ENCODE measurements around the gene NCF4. TPM values are rescaled to one million over a fixed set of nuclear protein-coding genes. Genes with fewer than 3 reads are reported as not detected.

Gene NCF4
- total RNA-seq, 1 experiment from 2014 or later = not detected

GRCh38 chr22:36855478-36855877 lies 5.3 kb upstream of the NCF4 start:
- no peak overlapping the region for H3K23ac ChIP-seq (ENCODE audit: insufficient read length, low read depth, low read length)
- Mint-ChIP-seq H3K9me3 (peaks cover 4% of the 10 kb centered on the region in 2 experiments; a peak in 2 of 5 replicates), H3K4me3 (no peak overlapping the region), H3K4me1 (peaks cover 4 to 13% of the 10 kb centered on the region in 2 experiments), H3K27ac (no peak overlapping the region), H3K27me3 (ENCODE audit: low read depth) (peaks cover 50% of the 10 kb centered on the region), H3K36me3 (ENCODE audit: insufficient read depth in 1 of 3, low read depth in 3 of 3) (peaks cover 2 to 6% (median 5%) of the 10 kb centered on the region in 3 experiments; a peak in 3 of 7 replicates)
- H3K56ac ChIP-seq (ENCODE audit: insufficient read length, low read depth, low read length) = no peak overlapping the region
- H2BK120ac ChIP-seq (ENCODE audit: low read depth, low read length, poor library complexity, severe bottlenecking) = no peak overlapping the region
- H3K27ac ChIP-seq (ENCODE audit: insufficient read length, low read depth, low read length) = no peak overlapping the region
- H2AK5ac ChIP-seq (ENCODE audit: insufficient read length, low read length) = no peak overlapping the region
- H2BK12ac ChIP-seq (ENCODE audit: insufficient read length, low read depth, low read length) = no peak overlapping the region
- H4K20me1 ChIP-seq (ENCODE audit: control insufficient read depth, insufficient read depth, insufficient read length) = no peaks in the 10 kb centered on the region
- no peak for DNase-seq
- H3T11ph ChIP-seq (ENCODE audit: low read length) = no peak overlapping the region
- no peak overlapping the region for H3K9ac ChIP-seq (ENCODE audit: extremely low read depth, insufficient read length, low read length)
- no peak overlapping the region for H2BK5ac ChIP-seq (ENCODE audit: insufficient read length, low read length)
- H2BK15ac ChIP-seq (ENCODE audit: low read depth, low read length) = no peak overlapping the region
- no peaks in the 10 kb centered on the region for H3K79me1 ChIP-seq (ENCODE audit: insufficient read depth, low read depth, low read length, poor library complexity, severe bottlenecking)
- H4K8ac ChIP-seq (replicated peaks; ENCODE audit: insufficient read length, low read depth, low read length) = no peak overlapping the region
- H3K27me3 ChIP-seq (ENCODE audit: insufficient read depth, low read length) = no peaks in the 10 kb centered on the region; the same call in 1 of the 2 replicates
- no peak overlapping the region for H2BK20ac ChIP-seq (ENCODE audit: low read depth, low read length, poor library complexity, severe bottlenecking)
- H3K4me1 ChIP-seq (ENCODE audit: insufficient read depth, low read length) = no peaks in the 10 kb centered on the region; the same call in 1 of the 2 replicates
- no peak overlapping the region for H3K4me2 ChIP-seq (ENCODE audit: insufficient read depth, insufficient read length, low read length)
- no peak overlapping the region for H4K91ac ChIP-seq (ENCODE audit: insufficient read length, low read depth, low read length)
- H3K14ac ChIP-seq (ENCODE audit: insufficient read depth, low read length) = no peak overlapping the region
- H3K18ac ChIP-seq (ENCODE audit: insufficient read length, low read depth, low read length) = no peak overlapping the region
- no peak for TF ChIP-seq CTCF (conservative IDR thresholded peaks at IDR 0.05)
- no peaks in the 10 kb centered on the region for H3K23me2 ChIP-seq (ENCODE audit: insufficient read length, low read depth, low read length, poor library complexity, severe bottlenecking)
- H4K5ac ChIP-seq (ENCODE audit: insufficient read length, low read depth, low read length) = no peak overlapping the region
- H3K4ac ChIP-seq (ENCODE audit: low read depth, low read length) = no peak overlapping the region
- no CpG with 5 or more reads among the region's 3 CpGs for WGBS (ENCODE audit: extremely low coverage, insufficient read length, low lambda C conversion rate)
- no peaks in the 10 kb centered on the region for H3K79me2 ChIP-seq (ENCODE audit: insufficient read depth, low read length)
- no peaks in the 10 kb centered on the region for H3K9me3 ChIP-seq (ENCODE audit: control insufficient read depth, low read depth, low read length)
- no peak overlapping the region for H2AFZ ChIP-seq (ENCODE audit: low read length)
